CD4-positive, alpha-beta T cell treated with Interleukin-17A for 1 hour (primary cell): ENCODE measurements around the gene FRMD7.
"Not testable (repeated sequence)": the region's sequence is repeated elsewhere in the genome, so short reads cannot be mapped to it uniquely, and the experiment has no call there.

Experiments
- DNase-seq: peaks from one replicate; pipeline ENCODE4 v3.0.0-alpha.2; 2020

Gene FRMD7

GRCh38 chrX:132127743-132128142, at the start of gene FRMD7:
TSS of gene FRMD7 (minus strand) at chrX:132128020. CDS start at chrX:132127844, 176 bp downstream.
- DNase-seq = no peak

- DNase-seq = no peak
Measured at GRCh38 chrX:132173647-132174046, 45.8 kb upstream of the FRMD7 start.

- no peak for DNase-seq
Measured at GRCh38 chrX:132171881-132172280, 44.1 kb upstream of the FRMD7 start.

- no peak for DNase-seq
Measured at GRCh38 chrX:132171478-132171877, 43.7 kb upstream of the FRMD7 start.

- no peak for DNase-seq
Measured at GRCh38 chrX:132169554-132169953, 41.7 kb upstream of the FRMD7 start.

GRCh38 chrX:132165651-132166050, 37.8 kb upstream of the FRMD7 start:
- no peak for DNase-seq

- no peak for DNase-seq
Measured at GRCh38 chrX:132165005-132165404, 37.2 kb upstream of the FRMD7 start.

- not testable (repeated sequence) for DNase-seq
Measured at GRCh38 chrX:132163094-132163493, 35.3 kb upstream of the FRMD7 start.

- no peak for DNase-seq
Measured at GRCh38 chrX:132153166-132153565, 25.3 kb upstream of the FRMD7 start.

- no peak for DNase-seq
Measured at GRCh38 chrX:132146456-132146855, 18.6 kb upstream of the FRMD7 start.

- no peak for DNase-seq
Measured at GRCh38 chrX:132144061-132144460, 16.2 kb upstream of the FRMD7 start.

GRCh38 chrX:132125906-132126305, 1.9 kb downstream of the FRMD7 start:
- no peak for DNase-seq

- DNase-seq = no peak
Measured at GRCh38 chrX:132120913-132121312, 6.9 kb downstream of the FRMD7 start.

- DNase-seq = no peak
Measured at GRCh38 chrX:132119821-132120515, 7.9 kb downstream of the FRMD7 start.

- no peak for DNase-seq
Measured at GRCh38 chrX:132119283-132119682, 8.5 kb downstream of the FRMD7 start.

- no peak for DNase-seq
Measured at GRCh38 chrX:132118358-132118757, 9.5 kb downstream of the FRMD7 start.

- DNase-seq = no peak
Measured at GRCh38 chrX:132115792-132116191, 12.0 kb downstream of the FRMD7 start.

- no peak for DNase-seq
Measured at GRCh38 chrX:132114607-132115006, 13.2 kb downstream of the FRMD7 start.

GRCh38 chrX:132107291-132107690, 20.5 kb downstream of the FRMD7 start:
- no peak for DNase-seq

GRCh38 chrX:132101799-132102198, 26.0 kb downstream of the FRMD7 start:
- DNase-seq = no peak

- no peak for DNase-seq
Measured at GRCh38 chrX:132101206-132101605, 26.6 kb downstream of the FRMD7 start.

GRCh38 chrX:132098704-132099103, 29.1 kb downstream of the FRMD7 start:
- not testable (repeated sequence) for DNase-seq

GRCh38 chrX:132094164-132094563, 33.7 kb downstream of the FRMD7 start:
- no peak for DNase-seq

- DNase-seq = no peak
Measured at GRCh38 chrX:132093239-132093860, 34.5 kb downstream of the FRMD7 start.
